HG02852 (cell line): ENCODE results near the gene ZBED1.
"Not testable (repeated sequence)": the region's sequence is repeated elsewhere in the genome, so short reads cannot be mapped to it uniquely, and the experiment has no call there.

ENCODE experiments used
- ATAC-seq: cut with Tn5 transposase; IDR thresholded peaks from one replicate; pipeline ENCODE4 v1.9.1; 2021; ENCODE audit warnings: mild to moderate bottlenecking, moderate library complexity; ENCODE audit not compliant: unreplicated experiment

The ZBED1 gene

DNA sequence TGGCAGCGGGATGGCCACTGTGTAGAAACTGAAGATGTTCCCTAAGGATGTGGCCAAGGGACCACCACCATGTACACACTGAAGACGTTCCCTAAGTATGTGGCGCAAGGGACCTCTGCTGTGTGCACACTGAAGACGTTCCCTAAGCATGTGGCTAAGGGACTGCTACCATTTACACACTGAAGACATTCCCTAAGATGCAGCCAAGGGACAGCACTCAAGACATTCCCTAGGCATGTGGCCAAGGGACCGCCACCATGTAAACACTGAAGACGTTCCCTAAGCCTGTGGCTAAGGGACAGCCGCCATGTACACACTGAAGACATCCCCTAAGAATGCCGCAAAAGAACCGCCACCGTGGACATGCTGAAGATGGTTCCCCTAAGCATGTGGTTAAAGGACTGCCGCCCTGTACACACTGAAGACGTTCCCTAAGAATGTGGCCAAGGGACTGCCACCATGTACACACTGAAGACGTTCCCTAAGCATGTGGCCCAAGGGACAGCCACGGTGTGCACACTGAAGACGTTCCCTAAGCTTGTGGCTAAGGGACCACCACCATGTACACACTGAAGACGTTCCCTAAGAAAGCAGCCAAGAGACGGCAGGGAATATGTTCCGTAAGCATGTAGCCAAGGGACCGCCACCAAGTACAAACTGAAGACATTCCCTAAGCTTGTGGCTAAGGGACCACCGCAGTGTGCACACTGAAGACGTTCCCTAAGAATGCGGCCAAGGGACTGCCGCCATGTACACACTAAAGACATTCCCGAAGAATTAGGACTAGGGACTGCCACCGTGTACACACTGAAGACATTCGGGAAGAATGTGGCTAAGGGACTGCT lies 43.3 kb downstream of the ZBED1 start:
- ATAC-seq = no peak

DNA sequence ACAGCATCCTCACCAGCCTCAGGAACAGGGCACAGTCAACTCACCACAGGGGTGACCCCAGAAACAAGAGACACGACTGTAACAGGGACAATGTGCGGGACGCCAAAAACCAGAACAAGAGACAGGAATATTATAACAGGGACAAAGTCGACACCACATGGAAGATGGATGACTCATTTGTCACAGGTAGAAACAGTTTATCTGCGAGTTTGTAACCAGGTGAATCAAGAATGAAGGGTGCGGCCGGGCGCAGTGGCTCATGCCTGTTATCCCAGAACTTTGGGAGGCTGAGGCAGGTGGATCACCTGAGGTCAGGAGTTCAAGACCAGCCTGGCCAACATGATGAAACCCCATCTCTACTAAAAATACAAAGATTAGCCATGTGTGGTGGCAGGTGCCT lies 44.7 kb downstream of the ZBED1 start:
- ATAC-seq = not testable (repeated sequence)

DNA sequence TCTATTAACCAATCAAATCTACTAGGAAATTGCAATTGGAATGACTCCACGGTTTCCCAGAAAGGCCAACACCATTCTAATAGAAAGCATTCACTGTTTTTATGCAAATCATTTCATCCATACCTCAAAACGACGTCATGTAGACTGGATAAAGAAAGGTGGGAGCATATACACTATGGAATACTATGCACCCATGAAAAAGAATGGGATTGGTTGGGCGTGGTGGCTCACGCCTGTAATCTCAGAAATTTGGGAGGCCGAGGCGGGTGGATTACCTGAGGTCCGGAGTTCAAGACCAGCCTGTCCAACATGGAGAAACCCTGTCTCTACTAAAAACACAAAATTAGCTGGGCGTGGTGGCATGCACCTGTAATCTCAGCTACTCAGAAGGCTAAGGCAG lies 46.2 kb downstream of the ZBED1 start:
- ATAC-seq = not testable (repeated sequence)

GRCh38 chrX:2452799-2453198 lies 48.0 kb downstream of the ZBED1 start:
- ATAC-seq = no peak

DNA sequence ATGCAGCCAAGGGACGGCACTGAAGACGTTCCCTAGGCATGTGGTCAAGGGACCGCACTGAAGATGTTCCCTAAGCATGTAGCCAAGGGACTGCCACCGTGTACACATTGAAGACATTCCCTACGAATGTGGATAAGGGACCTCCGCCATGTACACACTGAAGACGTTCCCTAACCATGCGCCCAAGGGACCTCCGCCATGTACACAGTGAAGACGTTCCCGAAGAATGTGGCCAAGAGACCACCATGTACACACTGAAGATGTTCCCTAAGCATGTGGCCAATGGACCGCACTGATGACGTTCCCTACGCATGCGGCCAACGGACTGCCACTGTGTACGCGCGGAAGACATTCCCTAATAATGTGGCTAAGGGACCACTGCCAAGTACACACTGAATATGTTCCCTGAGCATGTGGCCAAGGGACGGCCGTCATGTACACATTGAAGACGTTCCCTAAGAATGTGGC lies 48.4 kb downstream of the ZBED1 start:
- ATAC-seq = no peak

- ATAC-seq = no peak
Measured at GRCh38 chrX:2451501-2452316, 49.1 kb downstream of the ZBED1 start.

DNA sequence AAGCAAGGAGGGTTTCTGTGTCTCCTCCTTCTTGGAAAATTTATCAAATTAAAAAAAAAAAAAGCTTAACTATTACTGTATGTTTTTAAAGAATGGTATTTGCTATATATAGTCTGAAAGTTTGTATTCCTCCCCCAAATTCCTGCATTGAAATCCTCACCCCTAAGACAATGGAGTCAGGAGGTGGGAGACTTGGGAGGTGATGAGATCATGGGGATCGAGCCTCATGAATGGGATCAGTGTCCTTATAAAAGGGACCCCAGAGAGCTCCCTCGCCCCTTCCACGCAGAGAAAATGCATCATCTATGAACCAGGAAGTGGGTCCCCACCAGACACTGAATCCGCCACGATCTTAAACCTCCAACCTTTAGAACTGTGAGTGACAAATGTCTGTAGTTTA lies 50.1 kb downstream of the ZBED1 start:
- ATAC-seq = no peak

GRCh38 chrX:2449135-2449886 lies 51.5 kb downstream of the ZBED1 start:
- no peak for ATAC-seq

DNA sequence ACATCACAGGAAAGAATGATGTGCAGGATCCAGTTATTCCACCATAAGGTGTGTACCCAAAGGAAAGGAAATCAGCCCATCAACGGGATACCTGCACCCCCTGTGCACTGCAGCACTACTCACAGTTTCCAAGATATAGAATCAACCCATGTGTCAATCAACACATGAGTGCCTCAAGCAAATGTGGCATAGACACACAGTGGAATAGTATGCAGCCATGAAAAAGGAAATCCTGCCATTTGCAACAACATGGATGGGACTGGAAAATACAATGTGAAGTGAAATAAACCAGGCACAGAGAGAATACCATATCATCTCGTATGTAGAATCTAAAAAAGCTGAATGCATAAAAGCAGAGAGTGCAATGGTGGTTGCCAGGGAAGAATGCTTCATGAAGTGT lies 53.3 kb downstream of the ZBED1 start:
- no peak for ATAC-seq

DNA sequence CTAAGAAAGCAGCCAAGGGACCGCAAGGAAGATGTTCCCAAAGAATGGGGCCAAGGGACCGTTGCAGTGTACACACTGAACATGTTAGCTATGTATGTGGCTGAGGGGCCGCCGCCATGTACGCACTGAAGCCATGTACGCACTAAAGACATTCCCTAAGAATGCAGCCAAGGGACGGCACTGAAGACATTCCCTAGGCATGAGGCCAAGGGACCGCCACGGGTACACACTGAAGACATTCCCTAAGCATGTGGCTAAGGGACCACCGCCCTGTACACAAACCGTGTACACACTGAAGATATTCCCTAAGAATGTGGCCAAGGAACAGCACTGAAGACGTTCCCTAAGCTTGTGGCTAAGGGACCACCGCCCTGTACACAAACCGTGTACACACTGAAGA lies 54.0 kb downstream of the ZBED1 start:
- ATAC-seq = no peak

GRCh38 chrX:2445662-2446623 lies 54.8 kb downstream of the ZBED1 start:
- no peak for ATAC-seq

DNA sequence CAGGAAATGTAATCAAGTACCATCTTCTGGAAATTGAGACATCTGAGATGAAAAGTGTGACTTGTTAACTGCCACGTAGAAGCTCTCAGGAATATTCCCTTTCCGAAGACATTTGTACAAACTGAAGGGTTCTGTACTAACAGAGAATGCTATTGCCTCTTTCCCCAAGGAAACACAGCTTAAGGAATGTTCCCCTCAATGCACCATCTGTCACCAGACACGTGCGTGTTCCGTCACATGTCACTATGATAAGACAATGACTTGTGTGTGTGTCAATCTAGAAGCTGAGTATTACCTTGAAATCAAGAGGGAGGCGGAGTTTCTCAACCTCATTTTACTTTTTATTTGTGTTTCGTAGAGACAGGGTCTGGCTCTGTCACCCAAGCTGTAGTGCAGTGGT lies 58.1 kb downstream of the ZBED1 start:
- ATAC-seq = no peak

- no peak for ATAC-seq
Measured at GRCh38 chrX:2441466-2441865, 59.3 kb downstream of the ZBED1 start.

DNA sequence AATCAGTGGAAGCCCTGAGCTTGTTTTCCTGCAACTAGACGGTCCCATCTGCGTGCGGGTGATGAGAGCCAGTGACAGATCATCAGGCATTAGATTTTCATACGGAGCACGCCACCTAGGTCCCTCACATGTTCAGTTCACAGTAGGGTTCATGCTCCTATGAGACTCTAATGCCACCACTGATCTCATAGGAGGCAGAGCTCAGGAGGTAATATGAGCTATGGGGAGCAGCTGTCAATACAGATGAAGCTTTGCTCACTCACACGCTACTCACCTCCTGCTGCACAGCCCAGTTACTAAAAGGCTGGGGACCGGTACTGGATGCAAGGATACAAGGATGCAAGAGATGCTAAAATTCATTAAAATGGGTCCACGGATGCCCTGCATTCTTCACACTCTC lies 61.2 kb downstream of the ZBED1 start:
- no peak for ATAC-seq
